Prostate gland (tissue), 2 donors: ENCODE data around the gene DNAH3.

Source experiments
- CTCF ChIP-seq, 4 experiments: fragments of 200-600 bp in 2 of 4; fragments of 450-650 bp in 2 of 4; sonication (generic) in 2 of 4; IDR thresholded peaks; 1 replicate in 3 of 4; 2 replicates in 1 of 4; pipeline ENCODE4 v1.5.1; 2016 to 2019; ENCODE audit warnings: antibody characterized with exemption in 4 of 4, mild to moderate bottlenecking in 2 of 4, moderate library complexity in 2 of 4
- POLR2A ChIP-seq: fragments of 450-650 bp; IDR thresholded peaks from one replicate; pipeline ENCODE4 v1.6.1; 2016; ENCODE audit warnings: antibody characterized with exemption, mild to moderate bottlenecking

- TF ChIP-seq CTCF (IDR thresholded peaks at IDR 0.05) = no peak
- no peak for TF ChIP-seq POLR2A
These were observed 246.1 kb downstream of the DNAH3 start for GRCh38 chr16:20904507-20905081.
